GM12878 (cell line): ENCODE measurements around the gene ZNF814. TPM values are rescaled to one million over a fixed set of nuclear protein-coding genes. Genes with fewer than 3 reads are reported as not detected.
"Not testable (repeated sequence)": the region's sequence is repeated elsewhere in the genome, so short reads cannot be mapped to it uniquely, and the experiment has no call there.

Source experiments
- ATAC-seq: fragments of 200-7000 bp; cut with Tn5 transposase; 3 replicates; pipeline ENCODE4 v1.9.1; 2020; ENCODE audit warnings: mild to moderate bottlenecking, moderate library complexity
- BruUV-seq: library from RNA; stranded (reverse); fragments of 400-500 nt; replicated peaks from 2 replicates; lab custom pipeline; 2021; lab: Mats Ljungman, UMichigan
- CTCF ChIA-PET: fragments of 300-600 bp; sonication (Branson Sonifier 250); formaldehyde crosslinking; extraction: SDS; loops from one replicate; lab custom pipeline; 2021; ENCODE audit warnings: inconsistent platforms; lab: Yijun Ruan, JAX
- POLR2A ChIA-PET: fragments of 350-600 bp; formaldehyde crosslinking; extraction: SDS; loops from one replicate; lab custom pipeline; 2021; ENCODE audit warnings: inconsistent platforms; lab: Charles Lee
- RAD21 ChIA-PET: fragments of 300-600 bp; sonication (Branson Sonifier 250); formaldehyde crosslinking; loops from one replicate; lab custom pipeline; 2023; ENCODE audit warnings: antibody characterized with exemption; ENCODE audit not compliant: unreplicated experiment; lab: Charles Lee
- SMC1A ChIA-PET: fragments of 300-600 bp; sonication (Branson Sonifier 250); formaldehyde crosslinking; loops from one replicate; lab custom pipeline; 2023; ENCODE audit not compliant: unreplicated experiment, uncharacterized antibody; lab: Charles Lee
- DNase-seq: peaks from one replicate; pipeline ENCODE4 v3.0.0-alpha.2; 2011; ENCODE audit warnings: low read depth, low spot score
- FAIRE-seq: peaks from 3 replicates; lab custom pipeline; 2011; peaks lifted over from hg19 to GRCh38; lab: Jason Lieb, UNC
- H2AFZ ChIP-seq: 2 replicates; pipeline ENCODE4 v1.6.0; 2011; ENCODE audit warnings: low read depth, low read length, control low read depth; ENCODE audit not compliant: control insufficient read depth
- H3K27ac ChIP-seq: 2 replicates; pipeline ENCODE4 v1.5.1; 2011; ENCODE audit warnings: control low read depth; ENCODE audit not compliant: control insufficient read depth, insufficient read depth
- H3K27me3 ChIP-seq, 2 experiments: replicated peaks in 1 of 2; 2 replicates each; pipeline versions ENCODE4 v1.6.0 to v1.6.1; 2011; ENCODE audit warnings: low read length in 1 of 2; ENCODE audit not compliant: control insufficient read depth in 2 of 2, insufficient read depth in 2 of 2
- H3K36me3 ChIP-seq, 2 experiments: 2 replicates each; pipeline ENCODE4 v1.5.1; 2011; ENCODE audit warnings: low read length in 1 of 2; ENCODE audit not compliant: control insufficient read depth in 2 of 2, insufficient read depth in 2 of 2
- H3K4me1 ChIP-seq: 2 replicates; pipeline ENCODE4 v1.6.1; 2011; ENCODE audit warnings: mild to moderate bottlenecking, low read length, moderate library complexity, mixed read lengths; ENCODE audit not compliant: control insufficient read depth, insufficient read depth
- H3K4me2 ChIP-seq: 2 replicates; pipeline ENCODE4 v1.6.0; 2011; ENCODE audit warnings: control low read depth; ENCODE audit not compliant: control insufficient read depth, insufficient read depth
- H3K4me3 ChIP-seq: fragments of 200-600 bp; sonication (generic); 2 replicates; pipeline ENCODE4 v1.5.1; 2016
- H3K79me2 ChIP-seq: 2 replicates; pipeline ENCODE4 v1.6.0; 2011; ENCODE audit warnings: low read length; ENCODE audit not compliant: control insufficient read depth, insufficient read depth
- H3K9ac ChIP-seq: 2 replicates; pipeline ENCODE4 v1.8.0; 2011; ENCODE audit warnings: low read length, control low read depth, mixed read lengths; ENCODE audit not compliant: control insufficient read depth, insufficient read depth
- H3K9me3 ChIP-seq: replicated peaks from 3 replicates; pipeline ENCODE4 v1.5.1; 2011; ENCODE audit warnings: mild to moderate bottlenecking, low read length; ENCODE audit not compliant: control insufficient read depth, insufficient read depth
- H4K20me1 ChIP-seq: 2 replicates; pipeline ENCODE4 v1.6.0; 2011; ENCODE audit not compliant: control insufficient read depth, insufficient read depth
- ATF7 ChIP-seq: fragments of 450-650 bp; IDR thresholded peaks from 2 replicates; pipeline ENCODE4 v1.6.1; 2016; ENCODE audit warnings: low read depth, mild to moderate bottlenecking
- BCL11A ChIP-seq: IDR thresholded peaks from 2 replicates; pipeline ENCODE4 v1.6.1; 2011; ENCODE audit warnings: low read depth, low read length
- BHLHE40 ChIP-seq, 2 experiments: fragments of 450-650 bp in 1 of 2; IDR thresholded peaks; 2 replicates each; pipeline ENCODE4 v1.6.1; 2011 to 2017; ENCODE audit warnings: low read depth in 2 of 2, borderline replicate concordance in 1 of 2, improper control_type of control experiment in 1 of 2, low read length in 1 of 2, mild to moderate bottlenecking in 1 of 2
- CREB1 ChIP-seq: IDR thresholded peaks from 2 replicates; pipeline ENCODE4 v1.6.1; 2012; ENCODE audit warnings: low read depth, mild to moderate bottlenecking, inconsistent platforms
- ELK1 ChIP-seq: IDR thresholded peaks from 2 replicates; pipeline ENCODE4 v1.6.1; 2012; ENCODE audit warnings: low read depth, low read length, improper control_type of control experiment
- FOXM1 ChIP-seq: IDR thresholded peaks from 2 replicates; pipeline ENCODE4 v1.6.1; 2012; ENCODE audit warnings: low read depth, mild to moderate bottlenecking, inconsistent platforms, low read length, moderate library complexity
- GATAD2B ChIP-seq: fragments of 450-650 bp; conservative IDR thresholded peaks from 2 replicates; pipeline ENCODE4 v1.6.1; 2017; ENCODE audit warnings: low read depth, mild to moderate bottlenecking, moderate library complexity
- MXI1 ChIP-seq: fragments of 150-350 bp; IDR thresholded peaks from 2 replicates; pipeline ENCODE4 v1.6.1; 2011; ENCODE audit warnings: low read depth, mild to moderate bottlenecking, inconsistent platforms, low read length, improper control_type of control experiment
- NFYA ChIP-seq: IDR thresholded peaks from 2 replicates; pipeline ENCODE4 v1.6.1; 2011; ENCODE audit warnings: low read depth, mild to moderate bottlenecking, low read length, improper control_type of control experiment, borderline replicate concordance
- TCF12 ChIP-seq: IDR thresholded peaks from 2 replicates; pipeline ENCODE4 v1.6.1; 2011; ENCODE audit warnings: low read depth, mild to moderate bottlenecking, low read length
- WGBS: methylation state at CpG from one replicate; pipeline ENCODE4 v1.1.6; 2016; ENCODE audit warnings: low lambda C conversion rate; ENCODE audit not compliant: insufficient replicate concordance, insufficient coverage; ENCODE audit errors: missing lambda C conversion rate; 5-methylcytosine and 5-hydroxymethylcytosine counted together
- in situ Hi-C: fragments of 300-500 bp; cut with MboI; formaldehyde crosslinking; loops from 9 replicates; pipeline ENCODE4 v1.14.3; 2018; ENCODE audit warnings: mixed read lengths
- intact Hi-C: fragments of 100-400 bp; cut with micrococcal nuclease; formaldehyde crosslinking; loops from one replicate; pipeline ENCODE4 v1.14.2; 2022; ENCODE audit not compliant: unreplicated experiment
- polyA plus RNA-seq, 11 experiments: library from polyadenylated mRNA; depleted of rRNA in 4 of 11; unstranded in 6 of 11; stranded (reverse) in 5 of 11; fragments of >200 nt; fragmentation: Nextera tagmentation in 4 of 11; fragmentation: Illumina TruSeq in 1 of 11; extraction: Ambion mirVana in 4 of 11; extraction: Trizol in 1 of 11; gene quantifications; 1 replicate in 1 of 11; 2 replicates in 10 of 11; pipeline versions ENCODE4 v1.2.1 to v1.2.3, GENCODE V29; 2011 to 2016; ENCODE audit warnings: inconsistent platforms in 2 of 11, missing spikeins in 2 of 11, low read depth in 1 of 11
- total RNA-seq, 4 experiments: library from RNA; depleted of rRNA in 3 of 4; stranded (reverse); fragments of >200 nt in 3 of 4; fragmentation: Illumina TruSeq in 1 of 4; extraction: Trizol in 1 of 4; gene quantifications; 2 replicates each; pipeline versions ENCODE4 v1.2.1 to v1.2.3, GENCODE V29; 2013 to 2021
- TF ChIP-seq, protein P1 (sequence below): fragments of 450-650 bp; formaldehyde crosslinking; IDR thresholded peaks from 2 replicates; pipeline ENCODE4 v1.5.0; 2022; ENCODE audit warnings: mild to moderate bottlenecking, missing genetic modification characterization

Gene ZNF814
- total and polyA plus RNA-seq, 10 of the 15 experiments (the other 5 are each of a cell fraction or from before 2014, with no cell fraction given) = 10.9 to 31.0 (median 21.6) TPM

GRCh38 chr19:57847164-57847563 lies 41.7 kb downstream of the ZNF814 start:
- ATAC-seq, H3K27me3 ChIP-seq, CTCF ChIA-PET, H3K4me2 ChIP-seq, SMC1A ChIA-PET, H4K20me1 ChIP-seq, POLR2A ChIA-PET, intact Hi-C loops, BruUV-seq, H2AFZ ChIP-seq, DNase-seq, in situ Hi-C loops, H3K4me3 ChIP-seq, H3K4me1 ChIP-seq, FAIRE-seq, H3K9me3 ChIP-seq, H3K9ac ChIP-seq, RAD21 ChIA-PET, H3K27ac ChIP-seq: not testable (repeated sequence)
- TF ChIP-seq CREB1 = 0 out of 2 replicates have a peak, but pooled peaks have one; percentile 31
- 69% methylated on average over 3 of the region's 3 CpGs for WGBS
- Histone ChIP-seq H3K79me2 (peaks cover 21% of the 10 kb centered on the region), H3K36me3 (peaks cover 1 to 12% of the 10 kb centered on the region in 2 experiments; a peak in 3 of 4 replicates)

DNA sequence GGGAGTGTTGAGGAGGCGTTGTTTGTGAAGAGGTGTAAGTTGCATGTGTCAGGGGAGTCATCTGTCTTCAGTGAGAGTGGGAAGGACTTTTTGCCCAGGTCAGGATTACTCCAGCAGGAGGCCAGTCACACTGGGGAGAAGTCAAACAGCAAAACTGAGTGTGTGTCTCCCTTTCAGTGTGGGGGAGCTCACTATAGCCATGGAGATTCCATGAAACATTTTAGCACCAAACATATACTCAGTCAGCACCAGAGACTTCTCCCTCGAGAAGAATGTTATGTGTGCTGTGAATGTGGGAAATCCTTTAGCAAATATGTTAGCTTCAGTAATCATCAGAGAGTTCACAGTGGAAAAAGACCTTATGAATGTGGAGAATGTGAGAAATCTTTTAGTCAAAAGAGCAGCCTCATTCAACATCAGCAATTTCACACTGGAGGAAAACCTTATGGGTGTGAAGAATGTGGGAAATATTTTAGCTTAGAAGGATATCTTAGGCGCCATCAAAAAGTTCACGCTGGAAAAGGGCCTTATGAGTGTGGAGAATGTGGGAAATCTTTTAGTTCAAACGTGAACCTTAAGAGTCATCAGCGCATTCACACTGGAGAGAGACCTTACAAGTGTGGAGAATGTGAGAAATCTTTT lies 47.6 kb downstream of the ZNF814 start:
- peaks cover 2% of the 10 kb centered on the region for H3K79me2 ChIP-seq
- FAIRE-seq = no peak
- SMC1A ChIA-PET = no interaction called here
- TF ChIP-seq ATF7 (no peak), MXI1 (no peak), NFYA (no peak), GATAD2B (no peak), BCL11A (no peak), FOXM1 (no peak), TCF12 (no peak), ELK1 (no peak), BHLHE40 (IDR thresholded peaks at IDR 0.05; ENCODE audit: borderline replicate concordance in 1 of 2, low read depth in 2 of 2, low read length in 1 of 2) (no peak)
- TF ChIP-seq, protein P1, sequence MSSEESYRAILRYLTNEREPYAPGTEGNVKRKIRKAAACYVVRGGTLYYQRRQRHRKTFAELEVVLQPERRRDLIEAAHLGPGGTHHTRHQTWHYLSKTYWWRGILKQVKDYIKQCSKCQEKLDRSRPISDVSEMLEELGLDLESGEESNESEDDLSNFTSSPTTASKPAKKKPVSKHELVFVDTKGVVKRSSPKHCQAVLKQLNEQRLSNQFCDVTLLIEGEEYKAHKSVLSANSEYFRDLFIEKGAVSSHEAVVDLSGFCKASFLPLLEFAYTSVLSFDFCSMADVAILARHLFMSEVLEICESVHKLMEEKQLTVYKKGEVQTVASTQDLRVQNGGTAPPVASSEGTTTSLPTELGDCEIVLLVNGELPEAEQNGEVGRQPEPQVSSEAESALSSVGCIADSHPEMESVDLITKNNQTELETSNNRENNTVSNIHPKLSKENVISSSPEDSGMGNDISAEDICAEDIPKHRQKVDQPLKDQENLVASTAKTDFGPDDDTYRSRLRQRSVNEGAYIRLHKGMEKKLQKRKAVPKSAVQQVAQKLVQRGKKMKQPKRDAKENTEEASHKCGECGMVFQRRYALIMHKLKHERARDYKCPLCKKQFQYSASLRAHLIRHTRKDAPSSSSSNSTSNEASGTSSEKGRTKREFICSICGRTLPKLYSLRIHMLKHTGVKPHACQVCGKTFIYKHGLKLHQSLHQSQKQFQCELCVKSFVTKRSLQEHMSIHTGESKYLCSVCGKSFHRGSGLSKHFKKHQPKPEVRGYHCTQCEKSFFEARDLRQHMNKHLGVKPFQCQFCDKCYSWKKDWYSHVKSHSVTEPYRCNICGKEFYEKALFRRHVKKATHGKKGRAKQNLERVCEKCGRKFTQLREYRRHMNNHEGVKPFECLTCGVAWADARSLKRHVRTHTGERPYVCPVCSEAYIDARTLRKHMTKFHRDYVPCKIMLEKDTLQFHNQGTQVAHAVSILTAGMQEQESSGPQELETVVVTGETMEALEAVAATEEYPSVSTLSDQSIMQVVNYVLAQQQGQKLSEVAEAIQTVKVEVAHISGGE = no peak

More for the DNA sequence above, 47.6 kb downstream of the ZNF814 start:
- H4K20me1 ChIP-seq = no peaks in the 10 kb centered on the region
- ChIA-PET RAD21 (no interaction called here), CTCF (no interaction called here), POLR2A (no interaction called here)
- ATAC-seq (no peak), DNase-seq (no peak)
- no peak overlapping the region for H3K4me2 ChIP-seq
- no peak overlapping the region for H3K27ac ChIP-seq
- H3K4me3 ChIP-seq = no peak overlapping the region
- WGBS = 89% methylated on average over 6 of the region's 6 CpGs
- no peaks in the 10 kb centered on the region for H3K9me3 ChIP-seq
- BruUV-seq = no TSS peak
- no peak overlapping the region for H2AFZ ChIP-seq
- H3K9ac ChIP-seq = no peak overlapping the region
- no peaks in the 10 kb centered on the region for H3K4me1 ChIP-seq
- in situ Hi-C loops = no loop called here
- no peaks in the 10 kb centered on the region for H3K27me3 ChIP-seq
- H3K36me3 ChIP-seq = peaks cover 0 to 12% of the 10 kb centered on the region in 2 experiments; a peak in 2 of 4 replicates
- intact Hi-C loops = no loop called here
